EH (cell line): Measurements from ENCODE around the gene UIMC1.

ENCODE experiments used
- DNase-seq: peaks from one replicate; pipeline ENCODE4 v3.0.0-alpha.2; 2015; ENCODE audit warnings: low read depth

The UIMC1 gene

DNA sequence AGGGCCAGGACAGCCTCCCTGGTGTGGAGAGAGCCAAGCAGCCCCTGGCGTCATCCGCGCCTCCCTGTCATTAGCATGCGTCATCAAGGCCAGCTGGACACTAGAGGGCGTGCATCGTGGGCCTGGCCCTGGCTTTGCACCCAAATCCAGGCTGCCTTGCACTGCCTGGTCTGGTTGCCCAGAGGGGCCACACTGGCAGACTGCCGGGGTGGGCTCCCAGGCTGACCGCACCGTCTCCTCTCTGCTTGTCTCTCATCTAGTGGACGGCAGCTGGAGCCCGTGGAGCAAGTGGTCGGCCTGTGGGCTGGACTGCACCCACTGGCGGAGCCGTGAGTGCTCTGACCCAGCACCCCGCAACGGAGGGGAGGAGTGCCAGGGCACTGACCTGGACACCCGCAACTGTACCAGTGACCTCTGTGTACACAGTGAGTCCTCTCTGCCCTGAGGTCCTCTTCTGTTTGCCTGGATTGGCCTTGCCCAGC lies 136.4 kb downstream of the UIMC1 start:
- DNase-seq = peak; percentile 57

DNA sequence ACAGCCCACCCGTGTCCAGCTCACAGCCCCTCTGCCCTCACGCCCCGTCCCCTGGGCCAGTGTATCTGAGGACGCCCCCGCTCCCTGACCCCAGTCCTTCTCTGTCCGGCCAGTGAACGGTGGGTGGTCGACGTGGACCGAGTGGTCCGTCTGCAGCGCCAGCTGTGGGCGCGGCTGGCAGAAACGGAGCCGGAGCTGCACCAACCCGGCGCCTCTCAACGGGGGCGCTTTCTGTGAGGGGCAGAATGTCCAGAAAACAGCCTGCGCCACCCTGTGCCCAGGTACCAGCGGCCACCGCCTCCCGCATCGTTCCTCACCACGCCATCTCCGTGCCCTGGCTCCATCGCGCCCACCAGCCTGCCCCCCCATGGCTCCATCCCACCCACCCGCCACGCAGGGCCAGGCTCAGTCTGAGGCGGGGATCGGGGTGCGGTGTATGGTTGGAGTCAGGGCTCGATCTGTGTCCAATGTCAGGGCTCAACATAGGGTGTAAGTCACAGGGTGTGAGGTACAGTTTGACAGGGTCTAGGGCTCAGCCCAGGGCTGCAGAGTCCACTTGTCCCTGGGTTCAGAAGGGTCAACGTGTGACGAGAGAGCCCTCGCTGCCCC lies 137.0 kb downstream of the UIMC1 start:
- DNase-seq = no peak

DNA sequence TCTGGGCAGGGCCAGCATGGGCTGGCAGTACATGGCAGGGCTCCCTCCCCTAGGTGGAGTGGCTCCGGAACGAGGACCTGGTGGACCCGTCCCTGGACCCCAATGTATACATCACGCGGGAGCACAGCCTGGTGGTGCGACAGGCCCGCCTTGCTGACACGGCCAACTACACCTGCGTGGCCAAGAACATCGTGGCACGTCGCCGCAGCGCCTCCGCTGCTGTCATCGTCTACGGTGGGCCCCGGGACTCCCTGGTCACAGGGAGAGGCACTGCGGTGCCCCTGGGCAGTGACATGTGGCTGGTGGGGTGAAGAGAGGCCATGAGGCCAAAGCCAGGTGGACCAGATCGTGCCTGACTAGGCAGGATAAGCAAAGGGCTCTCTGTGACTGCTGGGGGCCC lies 137.8 kb downstream of the UIMC1 start:
- no peak for DNase-seq

DNA sequence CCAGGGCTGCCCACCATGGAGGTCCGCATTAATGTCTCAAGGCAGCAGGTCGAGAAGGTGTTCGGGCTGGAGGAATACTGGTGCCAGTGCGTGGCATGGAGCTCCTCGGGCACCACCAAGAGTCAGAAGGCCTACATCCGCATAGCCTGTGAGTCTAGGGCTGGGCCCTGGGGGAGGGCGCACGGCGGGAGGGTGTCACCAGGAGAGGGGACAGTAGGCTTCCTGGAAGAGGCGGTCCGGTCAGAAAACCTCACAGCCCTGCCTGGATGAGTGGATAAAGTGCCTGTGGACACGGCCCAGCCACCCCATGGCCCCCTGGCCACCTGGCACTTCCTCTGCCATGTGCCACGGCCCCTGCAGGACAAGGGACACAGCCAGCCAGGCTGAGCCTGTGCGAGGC lies 138.5 kb downstream of the UIMC1 start:
- DNase-seq = no peak

DNA sequence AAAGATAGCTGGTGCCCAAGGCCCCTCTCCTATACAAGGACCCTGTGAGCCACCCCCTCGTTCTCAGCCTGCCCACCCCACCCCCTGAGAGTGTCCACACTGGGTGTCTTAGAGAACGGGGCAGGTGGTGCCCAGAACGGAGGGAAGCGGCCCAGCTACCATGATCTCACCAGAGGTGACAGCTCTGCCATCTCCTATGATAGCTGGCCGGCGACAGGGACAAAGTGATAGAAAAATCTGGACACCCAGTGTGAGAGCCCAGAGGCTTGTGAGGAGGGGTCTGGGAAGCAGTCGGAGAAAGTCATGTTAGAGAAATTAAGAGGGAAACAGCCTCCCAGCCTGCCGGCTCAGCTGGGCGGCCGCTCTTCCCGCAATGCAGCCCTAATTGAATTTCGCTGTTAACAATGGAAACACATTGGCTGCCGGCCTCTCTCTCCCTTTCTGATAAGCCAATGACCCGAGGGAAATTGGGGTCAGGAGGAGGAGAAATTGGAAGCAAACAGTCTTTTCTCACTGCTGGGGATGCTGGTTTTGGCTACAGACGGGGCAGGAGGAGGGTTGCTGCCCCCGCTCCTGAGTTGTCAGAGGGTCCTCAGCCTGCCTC lies 139.8 kb downstream of the UIMC1 start:
- no peak for DNase-seq

DNA sequence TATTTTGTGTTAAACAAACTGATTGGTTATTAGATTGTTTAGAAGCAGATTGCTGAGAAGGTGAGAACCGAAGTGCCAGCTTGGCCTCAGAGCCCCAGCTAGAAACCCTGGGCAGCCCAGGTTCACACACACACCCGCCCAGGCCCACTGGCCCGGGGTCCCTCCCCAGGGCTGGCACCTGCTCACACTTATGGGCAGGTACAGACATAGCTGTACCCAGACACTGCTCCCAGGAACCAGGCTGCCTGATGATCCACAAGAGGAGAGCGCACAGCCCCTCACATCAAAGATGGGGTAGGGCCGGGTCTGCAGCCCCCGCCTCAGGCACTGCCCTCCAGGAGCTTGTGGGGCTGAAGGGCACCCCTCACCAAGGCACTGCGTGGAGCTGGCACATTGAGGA lies 140.6 kb downstream of the UIMC1 start:
- no peak for DNase-seq

DNA sequence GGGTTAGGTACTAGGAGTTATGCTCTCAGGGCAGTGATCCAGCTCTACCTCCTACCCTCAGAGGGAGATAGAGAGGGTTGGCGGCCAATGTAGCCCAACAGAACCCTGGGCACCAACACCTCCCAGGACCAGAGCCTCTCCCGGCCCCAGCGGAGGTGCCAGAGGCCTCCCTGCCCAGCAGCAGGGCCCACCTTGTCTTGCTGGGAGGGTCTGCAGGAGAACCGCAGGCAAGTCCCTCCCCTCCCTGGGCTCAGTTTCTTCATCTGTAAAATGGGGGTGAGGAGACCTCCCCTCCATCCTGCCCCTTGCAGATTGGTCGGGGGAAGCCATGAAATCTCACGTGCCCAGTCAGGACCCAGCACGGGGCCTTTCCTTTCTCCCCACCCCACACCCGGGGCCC lies 141.8 kb downstream of the UIMC1 start:
- no peak for DNase-seq

DNA sequence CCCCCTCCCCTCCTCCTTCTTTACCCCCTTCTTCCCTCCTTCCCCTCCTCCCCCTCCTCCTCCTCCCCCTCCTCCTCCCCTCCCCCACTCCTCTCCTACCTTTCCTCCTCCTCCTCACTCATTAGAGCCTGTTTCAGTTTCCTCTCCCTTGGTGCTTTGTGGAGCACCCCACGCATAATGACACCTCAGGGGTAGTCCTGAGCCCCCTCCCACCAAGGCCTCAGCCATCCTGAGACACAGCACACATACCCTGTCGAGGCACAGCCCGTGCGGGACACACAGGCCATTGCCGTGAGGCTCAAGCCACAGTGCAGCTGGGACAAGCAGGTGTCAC lies 142.8 kb downstream of the UIMC1 start:
- no peak for DNase-seq

DNA sequence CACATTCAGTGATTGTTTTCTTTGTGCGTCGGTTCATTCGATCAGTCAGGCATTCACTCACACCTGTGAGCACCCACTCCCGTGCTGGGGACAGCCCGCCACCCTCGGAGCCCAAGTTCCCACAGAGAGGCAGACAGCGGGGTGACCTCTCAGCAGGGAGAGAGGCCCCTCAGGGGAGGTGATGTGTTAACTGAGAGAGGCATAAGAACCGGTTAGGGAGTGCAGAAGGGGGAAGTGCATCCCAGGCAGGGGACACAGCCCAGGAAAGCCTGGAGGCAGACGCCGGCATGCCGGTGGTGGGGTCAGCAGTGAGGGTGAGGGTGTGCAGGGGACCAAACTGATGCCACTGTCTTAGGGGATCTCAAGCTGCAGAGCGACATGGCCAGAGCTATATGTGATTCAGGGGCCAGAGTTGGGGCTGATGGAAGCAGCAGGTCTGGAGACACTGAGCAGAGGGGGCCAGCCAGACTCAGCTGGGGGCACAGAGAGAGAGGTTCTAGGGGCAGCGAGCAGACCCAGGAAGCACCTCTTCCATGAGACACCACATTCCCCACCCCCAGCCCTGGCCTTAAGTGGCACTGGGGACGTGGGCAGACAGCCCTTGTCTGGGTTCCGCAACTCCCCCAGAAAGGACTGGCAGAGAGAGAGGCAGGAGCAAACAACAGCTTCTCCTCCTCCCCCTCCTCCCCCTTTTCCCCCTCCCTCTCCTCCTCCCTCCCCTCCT lies 143.4 kb downstream of the UIMC1 start:
- DNase-seq = no peak

DNA sequence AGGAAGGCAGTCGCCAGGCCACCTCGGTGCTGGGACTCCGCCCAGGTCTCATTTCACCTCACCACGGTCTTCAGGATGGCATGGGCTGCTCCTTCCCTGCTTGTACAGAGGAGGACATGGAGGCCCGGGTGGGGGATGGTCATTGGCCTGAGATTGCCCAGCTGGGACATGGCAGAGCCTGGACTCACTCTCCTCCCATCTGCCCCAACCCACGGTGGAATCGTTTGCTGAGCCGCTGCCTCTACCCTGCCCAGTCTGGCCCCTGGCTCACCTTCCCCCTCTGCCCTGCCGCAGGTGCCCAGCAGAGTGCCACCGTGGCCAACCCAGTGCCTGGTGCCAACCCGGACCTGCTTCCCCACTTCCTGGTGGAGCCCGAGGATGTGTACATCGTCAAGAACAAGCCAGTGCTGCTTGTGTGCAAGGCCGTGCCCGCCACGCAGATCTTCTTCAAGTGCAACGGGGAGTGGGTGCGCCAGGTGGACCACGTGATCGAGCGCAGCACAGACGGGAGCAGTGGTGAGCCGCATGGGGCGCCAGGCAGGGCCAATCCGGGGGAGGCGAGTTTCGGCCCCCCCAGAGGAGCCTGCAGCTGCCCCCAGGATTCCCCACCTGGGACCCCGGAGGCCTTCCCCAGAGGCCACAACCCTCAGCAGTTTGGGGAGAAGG lies 144.1 kb downstream of the UIMC1 start:
- no peak for DNase-seq

DNA sequence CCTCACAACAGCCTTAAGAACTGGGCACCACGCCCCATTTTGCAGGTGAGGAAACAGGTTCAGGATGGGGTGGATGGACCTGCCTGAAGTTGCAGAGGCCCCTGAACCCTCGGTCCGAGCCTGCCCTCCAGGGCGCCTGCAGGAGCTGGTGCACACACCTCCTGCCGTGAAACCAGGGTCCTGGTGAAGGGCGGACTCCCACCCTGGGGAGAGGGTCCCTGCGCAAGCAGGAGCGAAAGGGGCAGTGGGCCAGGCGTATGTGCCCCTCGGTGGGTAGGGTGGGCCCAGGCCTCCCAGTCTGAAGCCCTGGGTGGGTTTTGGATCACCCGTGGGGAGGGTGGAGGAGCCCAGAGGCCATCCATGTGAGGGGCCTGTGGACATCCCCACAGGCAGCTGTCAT lies 145.3 kb downstream of the UIMC1 start:
- DNase-seq = no peak

DNA sequence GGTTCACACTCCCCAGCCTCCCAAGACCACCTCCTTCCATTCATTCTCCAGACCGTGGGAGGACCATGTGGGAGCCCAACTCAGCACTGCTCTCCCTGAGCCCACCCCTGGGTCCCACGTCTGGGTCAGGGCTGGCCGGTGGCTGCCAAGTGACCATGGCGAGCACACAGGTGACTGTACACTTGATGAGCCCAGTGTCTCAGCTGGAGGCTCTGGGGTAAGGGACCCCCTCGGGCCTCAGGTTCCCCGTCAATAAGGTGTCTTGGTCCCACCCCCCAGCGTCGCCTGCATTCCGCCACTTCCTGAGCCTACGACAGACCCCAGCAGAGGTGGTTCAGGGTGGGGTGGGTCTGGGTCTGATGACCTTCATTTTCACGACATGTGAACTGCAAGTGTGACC lies 146.2 kb downstream of the UIMC1 start:
- no peak for DNase-seq

DNA sequence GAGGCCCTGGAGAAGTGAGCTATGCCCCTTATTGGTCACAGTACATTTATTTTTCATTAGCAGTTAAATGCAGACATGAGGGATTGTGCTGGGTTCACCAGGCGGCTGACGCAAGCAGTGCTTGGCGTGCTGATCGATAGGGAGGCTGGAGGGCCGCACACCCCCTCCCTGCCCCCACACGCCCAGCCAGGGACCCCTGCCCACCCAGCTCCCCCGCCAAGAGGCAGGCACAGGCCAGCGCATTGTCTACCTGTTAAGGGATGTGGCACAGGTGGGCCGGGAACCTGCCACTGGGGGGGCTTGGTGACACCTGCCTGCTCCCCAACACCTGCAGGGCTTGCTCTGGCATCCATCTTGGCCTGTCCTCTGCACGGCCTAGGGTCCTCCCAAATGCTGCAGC lies 146.7 kb downstream of the UIMC1 start:
- no peak for DNase-seq

DNA sequence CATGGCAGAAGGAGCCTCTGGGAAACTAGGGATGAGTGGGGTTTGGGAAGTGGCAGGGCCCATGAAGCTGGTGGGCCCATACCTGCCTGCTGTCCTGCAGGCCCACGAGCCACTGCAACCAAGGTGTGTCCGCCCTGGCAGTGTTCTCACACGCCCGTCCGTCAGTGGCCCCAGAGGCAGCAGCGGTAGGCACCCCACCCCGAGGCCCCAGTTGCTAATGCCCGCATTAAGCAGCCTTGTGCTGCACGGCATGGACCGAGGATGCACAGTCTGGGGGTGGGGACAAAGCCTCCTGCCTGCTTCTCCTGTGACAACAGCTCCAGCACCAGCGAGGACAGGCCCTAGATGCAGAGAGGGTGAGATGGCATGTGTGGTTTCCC lies 148.7 kb downstream of the UIMC1 start:
- no peak for DNase-seq

DNA sequence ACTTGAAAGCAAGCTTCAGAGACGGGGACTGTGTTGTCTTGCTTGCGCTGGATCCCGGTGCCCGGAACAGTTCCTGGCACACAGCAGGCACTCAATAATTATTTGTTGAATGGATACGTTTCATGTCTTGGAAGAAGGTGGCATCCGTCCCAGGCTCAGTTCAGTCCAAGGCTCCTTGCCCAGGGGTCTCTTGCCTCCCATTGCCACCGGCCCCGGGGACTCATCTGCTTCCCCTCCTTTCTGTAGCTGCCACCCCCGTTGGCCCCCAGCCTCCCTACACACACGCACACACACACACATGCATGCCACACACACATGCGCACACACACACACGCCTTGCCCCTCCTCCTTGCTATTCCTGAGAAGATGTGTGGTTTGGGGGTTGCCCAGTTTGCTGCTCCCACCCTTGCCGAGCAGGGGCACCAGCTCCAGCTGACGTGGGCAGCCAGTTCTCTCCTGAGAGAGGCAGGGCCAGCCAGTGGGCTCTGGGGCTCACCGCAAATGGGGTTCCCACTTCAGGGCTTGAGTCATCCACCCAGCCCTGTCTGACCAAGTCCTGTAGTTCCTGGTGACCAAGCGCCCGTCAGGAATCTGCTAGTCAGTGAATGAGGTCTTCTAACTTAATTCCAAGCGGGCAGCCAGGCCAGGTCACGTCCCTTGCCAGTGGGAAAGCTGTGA lies 149.2 kb downstream of the UIMC1 start:
- no peak for DNase-seq

DNA sequence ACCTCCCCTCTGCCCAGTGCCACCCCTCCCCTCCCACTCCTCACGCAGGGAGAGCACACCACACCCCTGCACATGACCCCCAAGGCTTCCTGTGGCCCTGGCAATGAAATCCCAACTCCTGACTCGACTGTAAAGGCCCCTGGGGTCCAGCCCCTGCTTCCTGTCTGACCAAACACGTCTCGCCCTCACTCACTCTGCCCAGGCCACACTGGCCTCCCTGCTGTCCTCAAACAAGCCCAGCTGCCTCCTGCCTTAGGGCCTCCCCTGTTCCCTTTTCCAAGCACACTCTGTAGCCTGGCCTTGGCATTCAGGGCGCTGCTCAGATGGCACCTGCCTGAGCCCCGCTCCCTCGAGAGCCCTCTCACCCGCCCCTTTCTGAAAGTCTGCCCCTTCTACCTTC lies 149.8 kb downstream of the UIMC1 start:
- DNase-seq = no peak

DNA sequence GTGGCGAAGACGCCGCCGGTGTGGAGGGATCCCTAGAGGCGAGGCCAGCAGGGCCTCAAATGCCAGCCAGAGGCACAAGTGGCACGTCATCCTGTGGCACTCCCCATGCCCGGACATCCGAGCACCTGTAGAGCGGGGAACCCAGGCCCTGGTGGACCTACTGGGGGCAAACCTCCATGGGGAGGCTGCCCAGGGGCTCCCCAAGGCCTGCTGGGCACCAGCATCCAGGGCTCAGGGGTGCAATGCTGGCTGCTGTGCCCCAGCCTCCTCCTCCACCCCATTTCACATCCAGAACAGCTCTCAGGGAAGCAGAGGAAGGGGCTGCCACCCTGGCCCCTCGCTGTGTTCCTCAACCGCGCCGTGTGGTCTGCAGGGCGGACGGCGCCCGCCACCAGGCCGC lies 151.0 kb downstream of the UIMC1 start:
- no peak for DNase-seq
